HEK293 (cell line): ENCODE measurements around the gene BTC.

Experiments
- CTCF ChIA-PET: fragments of 350-600 bp; formaldehyde crosslinking; extraction: SDS; loops from one replicate; lab custom pipeline; 2021; ENCODE audit warnings: antibody characterized with exemption; lab: Yijun Ruan, JAX
- POLR2A ChIA-PET: fragments of 300-600 bp; formaldehyde crosslinking; extraction: SDS; loops from one replicate; lab custom pipeline; 2020; ENCODE audit warnings: antibody characterized with exemption, inconsistent platforms; lab: Yijun Ruan, JAX
- H3K27ac ChIP-seq: fragments of 200-500 bp; sonication (Bioruptor generic); 2 replicates; pipeline ENCODE4 v1.5.1; 2014; ENCODE audit warnings: low read depth, low read length, control low read depth, inconsistent platforms; ENCODE audit errors: extremely low read depth
- H3K36me3 ChIP-seq, 2 experiments: fragments of 200-500 bp in 1 of 2; sonication (Bioruptor generic) in 1 of 2; 1 replicate in 1 of 2; 2 replicates in 1 of 2; pipeline ENCODE4 v1.5.1; 2014 to 2017; ENCODE audit warnings: inconsistent platforms in 2 of 2, low read length in 2 of 2; ENCODE audit not compliant: control insufficient read depth in 2 of 2, insufficient read depth in 1 of 2
- H3K4me1 ChIP-seq: fragments of 200-500 bp; sonication (Bioruptor generic); 2 replicates; pipeline ENCODE4 v1.5.1; 2014; ENCODE audit warnings: mild to moderate bottlenecking, low read length, inconsistent platforms; ENCODE audit not compliant: control insufficient read depth, insufficient read depth
- H3K4me3 ChIP-seq: 2 replicates; pipeline ENCODE4 v1.5.1; 2011; ENCODE audit warnings: low read depth, mild to moderate bottlenecking, control low read depth, low read length, moderate library complexity
- H3K9me3 ChIP-seq: fragments of 200-500 bp; sonication (Bioruptor generic); 2 replicates; pipeline ENCODE4 v1.5.1; 2014; ENCODE audit warnings: low read depth, low read length, inconsistent platforms; ENCODE audit not compliant: control insufficient read depth, insufficient read depth
- GFI1B ChIP-seq: fragments of 450-650 bp; formaldehyde crosslinking; IDR thresholded peaks from 2 replicates; pipeline ENCODE4 v1.5.1; 2016; ENCODE audit warnings: missing biosample characterization, missing genetic modification characterization
- INSM2 ChIP-seq: fragments of 450-650 bp; formaldehyde crosslinking; IDR thresholded peaks from 2 replicates; pipeline ENCODE4 v1.5.1; 2016; ENCODE audit warnings: missing biosample characterization, missing genetic modification characterization
- PRDM4 ChIP-seq: fragments of 450-650 bp; formaldehyde crosslinking; IDR thresholded peaks from 2 replicates; pipeline ENCODE4 v1.5.1; 2017; ENCODE audit warnings: missing biosample characterization, missing genetic modification characterization
- RBAK ChIP-seq: fragments of 450-650 bp; formaldehyde crosslinking; IDR thresholded peaks from 2 replicates; pipeline ENCODE4 v1.5.1; 2016; ENCODE audit warnings: missing biosample characterization, missing genetic modification characterization
- ZBTB1 ChIP-seq: fragments of 450-650 bp; formaldehyde crosslinking; IDR thresholded peaks from 2 replicates; pipeline ENCODE4 v1.5.1; 2016; ENCODE audit warnings: missing biosample characterization, missing genetic modification characterization
- ZFHX2 ChIP-seq: fragments of 450-650 bp; formaldehyde crosslinking; conservative IDR thresholded peaks from 2 replicates; pipeline ENCODE4 v1.5.1; 2016; ENCODE audit warnings: missing biosample characterization, missing genetic modification characterization
- ZNF112 ChIP-seq: fragments of 450-650 bp; formaldehyde crosslinking; IDR thresholded peaks from 2 replicates; pipeline ENCODE4 v1.5.0; 2017; ENCODE audit warnings: missing biosample characterization, missing genetic modification characterization
- ZNF174 ChIP-seq: fragments of 450-650 bp; formaldehyde crosslinking; IDR thresholded peaks from 2 replicates; pipeline ENCODE4 v1.5.0; 2017; ENCODE audit warnings: missing biosample characterization, mild to moderate bottlenecking, missing genetic modification characterization
- ZNF19 ChIP-seq: fragments of 450-650 bp; formaldehyde crosslinking; IDR thresholded peaks from 2 replicates; pipeline ENCODE4; 2016; ENCODE audit warnings: missing biosample characterization, missing genetic modification characterization, low read depth
- ZNF223 ChIP-seq: fragments of 450-650 bp; formaldehyde crosslinking; IDR thresholded peaks from 2 replicates; pipeline ENCODE4 v1.5.1; 2016; ENCODE audit warnings: missing biosample characterization, missing genetic modification characterization
- ZNF24 ChIP-seq: fragments of 450-650 bp; formaldehyde crosslinking; IDR thresholded peaks from 2 replicates; pipeline ENCODE4 v1.5.1; 2016; ENCODE audit warnings: missing biosample characterization, missing genetic modification characterization
- ZNF514 ChIP-seq: fragments of 450-650 bp; formaldehyde crosslinking; IDR thresholded peaks from 2 replicates; pipeline ENCODE4 v1.5.1; 2016; ENCODE audit warnings: missing biosample characterization, missing genetic modification characterization
- ZNF529 ChIP-seq: fragments of 450-650 bp; formaldehyde crosslinking; IDR thresholded peaks from 2 replicates; pipeline ENCODE4 v1.5.1; 2017; ENCODE audit warnings: missing genetic modification characterization, missing biosample characterization; ENCODE audit not compliant: insufficient replicate concordance
- ZNF558 ChIP-seq: fragments of 450-650 bp; formaldehyde crosslinking; IDR thresholded peaks from 2 replicates; pipeline ENCODE4 v1.5.1; 2016; ENCODE audit warnings: missing biosample characterization, missing genetic modification characterization
- ZNF571 ChIP-seq: fragments of 450-650 bp; formaldehyde crosslinking; IDR thresholded peaks from 2 replicates; pipeline ENCODE4 v1.5.0; 2017; ENCODE audit warnings: missing biosample characterization, missing genetic modification characterization
- ZNF621 ChIP-seq: fragments of 450-650 bp; formaldehyde crosslinking; IDR thresholded peaks from 2 replicates; pipeline ENCODE4 v1.5.1; 2017; ENCODE audit warnings: missing biosample characterization, missing genetic modification characterization
- ZNF639 ChIP-seq: fragments of 450-650 bp; formaldehyde crosslinking; IDR thresholded peaks from 2 replicates; pipeline ENCODE4 v1.5.1; 2016; ENCODE audit warnings: missing biosample characterization, missing genetic modification characterization
- TF ChIP-seq, protein P1 (sequence below): fragments of 450-650 bp; formaldehyde crosslinking; IDR thresholded peaks from 2 replicates; pipeline ENCODE4 v1.5.1; 2016; ENCODE audit warnings: missing biosample characterization, missing genetic modification characterization
- TF ChIP-seq, protein P2 (sequence below): fragments of 450-650 bp; formaldehyde crosslinking; IDR thresholded peaks from 2 replicates; pipeline ENCODE4 v1.5.1; 2016; ENCODE audit warnings: missing biosample characterization, missing genetic modification characterization

BTC gene

GRCh38 chr4:74790652-74791051 lies 3.7 kb downstream of the BTC start (continued):
- no peak for TF ChIP-seq ZNF571 (tag by site-specific recombination)
- TF ChIP-seq ZNF529 (tag by site-specific recombination): no peak
- no peak for TF ChIP-seq ZFHX2
- no peak for TF ChIP-seq ZNF558 (tag by site-specific recombination)
- no peak for TF ChIP-seq ZNF514
- TF ChIP-seq, all 188 proteins: peak for 0

DNA sequence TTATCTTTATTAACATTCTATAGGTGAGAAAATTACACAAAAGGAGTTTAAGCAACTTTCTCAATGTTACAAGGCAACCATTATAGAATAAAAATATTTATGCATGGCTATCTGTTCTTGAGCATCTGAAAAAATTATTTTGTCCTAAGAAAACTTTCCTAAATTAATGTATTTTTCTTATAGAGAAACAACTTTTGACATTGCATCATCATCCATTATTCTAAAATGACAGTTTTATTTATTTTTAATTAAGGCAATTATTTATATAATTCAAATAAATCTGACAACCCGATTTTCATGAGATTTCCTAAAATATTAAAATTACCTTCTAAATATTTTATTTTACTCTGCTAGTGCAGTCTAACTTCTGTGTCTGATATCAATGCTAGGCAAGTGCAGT lies 4.8 kb downstream of the BTC start:
- Histone ChIP-seq H3K4me1 (no peaks in the 10 kb centered on the region), H3K4me3 (no peak overlapping the region), H3K9me3 (no peaks in the 10 kb centered on the region), H3K27ac (no peak overlapping the region), H3K36me3 (no peaks in the 10 kb centered on the region)
- ChIA-PET POLR2A (no interaction called here), CTCF (no interaction called here)
- TF ChIP-seq ZNF639 (tag by site-specific recombination): no peak
- TF ChIP-seq ZNF174 (tag by site-specific recombination): no peak
- TF ChIP-seq PRDM4: no peak
- TF ChIP-seq ZBTB1 (tag by site-specific recombination): no peak
- TF ChIP-seq RBAK (tag by site-specific recombination): no peak
- no peak for TF ChIP-seq INSM2 (tag by site-specific recombination)
- no peak for TF ChIP-seq ZNF223 (tag by site-specific recombination)
- TF ChIP-seq, protein P1, sequence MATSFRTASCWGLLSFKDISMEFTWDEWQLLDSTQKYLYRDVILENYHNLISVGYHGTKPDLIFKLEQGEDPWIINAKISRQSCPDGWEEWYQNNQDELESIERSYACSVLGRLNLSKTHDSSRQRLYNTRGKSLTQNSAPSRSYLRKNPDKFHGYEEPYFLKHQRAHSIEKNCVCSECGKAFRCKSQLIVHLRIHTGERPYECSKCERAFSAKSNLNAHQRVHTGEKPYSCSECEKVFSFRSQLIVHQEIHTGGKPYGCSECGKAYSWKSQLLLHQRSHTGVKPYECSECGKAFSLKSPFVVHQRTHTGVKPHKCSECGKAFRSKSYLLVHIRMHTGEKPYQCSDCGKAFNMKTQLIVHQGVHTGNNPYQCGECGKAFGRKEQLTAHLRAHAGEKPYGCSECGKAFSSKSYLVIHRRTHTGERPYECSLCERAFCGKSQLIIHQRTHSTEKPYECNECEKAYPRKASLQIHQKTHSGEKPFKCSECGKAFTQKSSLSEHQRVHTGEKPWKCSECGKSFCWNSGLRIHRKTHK (tag by site-specific recombination): no peak
- TF ChIP-seq ZNF621 (tag by site-specific recombination): no peak
- no peak for TF ChIP-seq ZNF24 (tag by site-specific recombination)

GRCh38 chr4:74777531-74777930 lies 16.8 kb downstream of the BTC start:
- Histone ChIP-seq H3K27ac (no peak overlapping the region), H3K36me3 (no peaks in the 10 kb centered on the region), H3K4me3 (no peak overlapping the region), H3K4me1 (no peaks in the 10 kb centered on the region), H3K9me3 (no peaks in the 10 kb centered on the region)
- POLR2A ChIA-PET: no interaction called here
- TF ChIP-seq ZNF112 (no peak), INSM2 (tag by site-specific recombination) (no peak), GFI1B (tag by site-specific recombination) (no peak), ZNF19 (tag by site-specific recombination) (no peak)
- TF ChIP-seq, protein P2, sequence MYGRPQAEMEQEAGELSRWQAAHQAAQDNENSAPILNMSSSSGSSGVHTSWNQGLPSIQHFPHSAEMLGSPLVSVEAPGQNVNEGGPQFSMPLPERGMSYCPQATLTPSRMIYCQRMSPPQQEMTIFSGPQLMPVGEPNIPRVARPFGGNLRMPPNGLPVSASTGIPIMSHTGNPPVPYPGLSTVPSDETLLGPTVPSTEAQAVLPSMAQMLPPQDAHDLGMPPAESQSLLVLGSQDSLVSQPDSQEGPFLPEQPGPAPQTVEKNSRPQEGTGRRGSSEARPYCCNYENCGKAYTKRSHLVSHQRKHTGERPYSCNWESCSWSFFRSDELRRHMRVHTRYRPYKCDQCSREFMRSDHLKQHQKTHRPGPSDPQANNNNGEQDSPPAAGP: no peak
- CTCF ChIA-PET: interaction anchor here (0.6 to 0.7 kb wide), 2 partner anchors 23 to 549 kb away, joined by 3 to 6 read pairs; no protein-coding TSS in a partner anchor
